NT2/D1 (cell line): Measurements from ENCODE around the gene PJA2.

Experiments used
- DNase-seq: peaks from one replicate; pipeline ENCODE4 v3.0.0-alpha.2; 2011; ENCODE audit warnings: low read depth, low spot score
- H3K27me3 ChIP-seq: 2 replicates; pipeline ENCODE4 v1.6.0; 2011; ENCODE audit warnings: mild to moderate bottlenecking; ENCODE audit not compliant: insufficient read length, insufficient read depth
- H3K36me3 ChIP-seq: 2 replicates; pipeline ENCODE4 v1.6.1; 2011; ENCODE audit warnings: mild to moderate bottlenecking, low read length, mixed read lengths; ENCODE audit not compliant: insufficient read depth, insufficient read length
- H3K4me1 ChIP-seq: 2 replicates; pipeline ENCODE4 v1.5.1; 2011; ENCODE audit not compliant: insufficient read depth, insufficient read length
- H3K4me3 ChIP-seq: 2 replicates; pipeline ENCODE4 v1.5.1; 2011; ENCODE audit warnings: low read depth; ENCODE audit not compliant: insufficient read length
- H3K9ac ChIP-seq: 2 replicates; pipeline ENCODE4 v1.6.0; 2011; ENCODE audit warnings: low read depth; ENCODE audit not compliant: insufficient read length
- H3K9me3 ChIP-seq: 2 replicates; pipeline ENCODE4 v1.5.1; 2011; ENCODE audit warnings: mild to moderate bottlenecking, low read length; ENCODE audit not compliant: insufficient read depth
- SUZ12 ChIP-seq: IDR thresholded peaks from 2 replicates; pipeline ENCODE4 v1.6.1; 2011; ENCODE audit not compliant: insufficient read length, insufficient read depth; ENCODE audit errors: extremely low read depth
- YY1 ChIP-seq: IDR thresholded peaks from 2 replicates; pipeline ENCODE4 v1.6.1; 2011; ENCODE audit not compliant: insufficient read length, insufficient read depth
- ZNF274 ChIP-seq: IDR thresholded peaks from 2 replicates; pipeline ENCODE4 v1.6.1; 2011; ENCODE audit warnings: mild to moderate bottlenecking, low read depth, low read length

Gene PJA2

DNA sequence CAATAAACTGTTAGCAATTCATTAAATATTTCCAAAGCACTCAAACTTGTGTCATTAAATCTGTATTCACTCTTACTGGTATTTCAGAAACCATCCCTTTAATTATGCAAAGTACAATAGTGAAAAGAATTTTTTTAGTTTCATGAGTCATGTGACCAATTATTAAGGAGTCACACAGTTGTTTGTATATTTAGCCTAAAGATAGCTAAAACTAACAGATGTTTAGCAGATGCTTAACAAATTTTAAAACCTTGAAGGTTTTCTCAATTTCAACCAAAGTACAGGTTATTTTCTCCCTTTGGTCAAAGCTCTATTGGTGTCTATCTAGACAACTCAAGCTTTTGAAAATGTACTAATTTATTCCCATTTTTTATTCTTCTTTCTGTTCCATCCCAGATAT lies 44.1 kb downstream of the PJA2 start:
- DNase-seq = no peak
- Histone ChIP-seq H3K4me1 (no peaks in the 10 kb centered on the region), H3K9ac (no peak overlapping the region), H3K36me3 (peaks cover 20% of the 10 kb centered on the region), H3K9me3 (no peaks in the 10 kb centered on the region), H3K4me3 (no peak overlapping the region), H3K27me3 (no peaks in the 10 kb centered on the region)
- TF ChIP-seq ZNF274 (no peak), YY1 (no peak), SUZ12 (no peak)

GRCh38 chr5:109364977-109365376 lies 44.8 kb downstream of the PJA2 start:
- Histone ChIP-seq H3K9ac (no peak overlapping the region), H3K4me3 (no peak overlapping the region), H3K36me3 (peaks cover 20% of the 10 kb centered on the region), H3K9me3 (no peaks in the 10 kb centered on the region), H3K4me1 (no peaks in the 10 kb centered on the region), H3K27me3 (no peaks in the 10 kb centered on the region)
- no peak for DNase-seq
- no peak for TF ChIP-seq YY1
- TF ChIP-seq ZNF274 = no peak
- no peak for TF ChIP-seq SUZ12

GRCh38 chr5:109359642-109360041 lies 50.1 kb downstream of the PJA2 start:
- peaks cover 10% of the 10 kb centered on the region for H3K36me3 ChIP-seq
- H3K4me1 ChIP-seq = no peaks in the 10 kb centered on the region
- no peak overlapping the region for H3K9ac ChIP-seq
- DNase-seq = no peak
- no peak for TF ChIP-seq ZNF274
- no peak for TF ChIP-seq SUZ12
- no peak for TF ChIP-seq YY1
- no peaks in the 10 kb centered on the region for H3K27me3 ChIP-seq
- H3K9me3 ChIP-seq = no peaks in the 10 kb centered on the region
- H3K4me3 ChIP-seq = no peak overlapping the region

GRCh38 chr5:109357807-109358206 lies 52.0 kb downstream of the PJA2 start:
- no peaks in the 10 kb centered on the region for H3K9me3 ChIP-seq
- no peak for TF ChIP-seq SUZ12
- TF ChIP-seq ZNF274 = no peak
- TF ChIP-seq YY1 = no peak
- no peaks in the 10 kb centered on the region for H3K4me1 ChIP-seq
- no peaks in the 10 kb centered on the region for H3K27me3 ChIP-seq
- no peak overlapping the region for H3K9ac ChIP-seq
- no peak for DNase-seq
- H3K36me3 ChIP-seq = peaks cover 8% of the 10 kb centered on the region
- H3K4me3 ChIP-seq = no peak overlapping the region

- H3K9ac ChIP-seq = no peak overlapping the region
- TF ChIP-seq ZNF274 = no peak
- no peak for TF ChIP-seq SUZ12
- TF ChIP-seq YY1 = no peak
- no peak for DNase-seq
- H3K4me1 ChIP-seq = no peaks in the 10 kb centered on the region
- H3K36me3 ChIP-seq = peaks cover 5% of the 10 kb centered on the region
- H3K4me3 ChIP-seq = no peak overlapping the region
- H3K9me3 ChIP-seq = no peaks in the 10 kb centered on the region
- H3K27me3 ChIP-seq = no peaks in the 10 kb centered on the region
These were observed 55.0 kb downstream of the PJA2 start for GRCh38 chr5:109354761-109355160.

DNA sequence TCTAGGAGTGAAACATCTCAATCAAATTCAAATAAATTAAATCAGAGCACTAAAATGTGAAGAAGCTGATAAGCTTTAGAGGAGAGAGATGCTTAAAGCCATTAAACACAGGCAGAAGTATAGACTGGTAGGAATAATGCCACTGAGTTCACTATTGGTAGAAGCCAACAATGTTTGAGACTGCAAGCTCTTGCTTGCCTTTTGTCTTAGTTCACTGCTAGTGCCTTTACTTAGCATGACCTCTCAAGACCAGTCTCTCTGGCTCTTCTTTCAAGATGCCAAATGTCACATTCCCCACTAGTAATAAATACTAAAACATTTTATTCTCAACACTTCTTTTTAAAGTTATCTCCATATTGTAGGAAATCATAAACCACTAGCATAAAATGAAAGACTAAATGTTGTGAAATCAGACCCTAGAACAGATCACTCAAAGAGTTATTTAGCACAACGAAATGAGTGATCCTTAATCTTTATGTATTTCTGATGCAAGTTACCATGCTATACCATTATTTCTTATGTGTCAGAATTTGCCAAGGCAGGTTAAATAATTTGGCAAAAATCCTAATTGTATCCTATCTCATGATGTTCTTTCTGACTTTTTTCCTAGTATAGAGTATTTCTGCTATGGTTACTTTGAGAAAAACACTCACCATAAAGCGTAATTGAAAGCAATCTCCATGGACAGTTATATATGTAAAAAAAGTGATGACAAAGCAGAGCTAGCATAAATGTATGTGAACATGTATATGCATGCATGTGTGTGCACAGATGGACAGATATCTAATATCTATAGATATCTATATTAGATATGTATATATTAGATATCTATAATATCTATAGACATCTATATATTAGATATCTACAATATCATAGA lies 57.5 kb downstream of the PJA2 start:
- Histone ChIP-seq H3K9ac (no peak overlapping the region), H3K9me3 (no peaks in the 10 kb centered on the region), H3K4me3 (no peak overlapping the region), H3K36me3 (peaks cover 16% of the 10 kb centered on the region), H3K27me3 (no peaks in the 10 kb centered on the region), H3K4me1 (no peaks in the 10 kb centered on the region)
- TF ChIP-seq ZNF274 (no peak), YY1 (no peak), SUZ12 (no peak)
- DNase-seq = no peak

GRCh38 chr5:109350537-109351270 lies 59.1 kb downstream of the PJA2 start:
- Histone ChIP-seq H3K27me3 (no peaks in the 10 kb centered on the region), H3K36me3 (peaks cover 19% of the 10 kb centered on the region), H3K4me1 (no peaks in the 10 kb centered on the region), H3K9ac (no peak overlapping the region), H3K4me3 (no peak overlapping the region), H3K9me3 (no peaks in the 10 kb centered on the region)
- DNase-seq = no peak
- no peak for TF ChIP-seq YY1
- TF ChIP-seq SUZ12 = no peak
- TF ChIP-seq ZNF274 = no peak
